ENCODE data around the gene SVOP.
"Not testable (repeated sequence)": the region's sequence is repeated elsewhere in the genome, so short reads cannot be mapped to it uniquely, and the experiment has no call there.

The SVOP gene

DNA sequence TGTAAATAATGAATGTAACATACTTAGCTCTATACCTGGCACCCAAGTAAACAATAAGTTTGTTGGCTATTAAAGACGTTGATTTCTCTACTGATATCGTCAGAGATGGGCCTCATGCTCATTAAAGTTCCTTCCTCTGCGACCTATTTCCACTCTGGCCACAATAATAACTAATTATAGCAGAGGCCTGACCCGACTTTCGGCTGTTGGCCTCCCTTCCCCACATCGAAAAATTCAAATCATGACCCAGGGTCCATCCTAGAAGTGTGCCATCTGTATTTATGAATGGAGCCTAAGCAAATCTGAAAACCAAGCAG, 31.2 kb upstream of the SVOP start:
- no peaks in the 10 kb centered on the region for H3K9me3 Mint-ChIP-seq
- peak overlapping the region; percentile 93 to 98 for H3K4me3 Mint-ChIP-seq
- H3K27ac Mint-ChIP-seq, result peak overlapping the region; percentile 96
- ATAC-seq (replicated peaks) (no peak), DNase-seq (no peak)
- H3K36me3 Mint-ChIP-seq, result no peaks in the 10 kb centered on the region
- H3K4me1 Mint-ChIP-seq, result peaks cover 9 to 14% of the 10 kb centered on the region in 2 donors
- H3K27me3 Mint-ChIP-seq, result no peaks in the 10 kb centered on the region

DNA sequence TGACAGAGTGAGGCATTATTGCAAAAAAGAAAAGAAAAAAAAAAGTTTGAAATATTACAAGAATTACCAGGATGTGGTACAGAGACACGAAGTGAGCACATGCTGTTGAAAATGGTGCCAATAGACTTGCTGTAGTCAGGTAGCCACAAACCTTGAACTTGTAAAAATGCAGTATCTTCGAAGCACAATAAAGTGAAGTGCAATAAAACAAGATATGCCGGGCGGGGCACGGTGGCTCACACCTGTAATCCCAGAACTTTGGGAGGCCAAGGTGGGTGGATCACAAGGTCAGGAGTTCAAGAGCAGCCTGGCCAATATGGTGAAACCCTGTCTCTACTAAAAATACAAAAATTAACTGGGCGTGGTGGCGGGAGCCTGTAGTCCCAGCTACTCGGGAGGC, 28.9 kb upstream of the SVOP start:
- DNase-seq; H3K9me3 Mint-ChIP-seq; H3K36me3 Mint-ChIP-seq; H3K27me3 Mint-ChIP-seq; H3K4me3 Mint-ChIP-seq; ATAC-seq (replicated peaks): not testable (repeated sequence)
- H3K4me1 Mint-ChIP-seq, result peaks cover 9 to 14% of the 10 kb centered on the region in 2 donors
- peak overlapping the region; percentile 20 for H3K27ac Mint-ChIP-seq

DNA sequence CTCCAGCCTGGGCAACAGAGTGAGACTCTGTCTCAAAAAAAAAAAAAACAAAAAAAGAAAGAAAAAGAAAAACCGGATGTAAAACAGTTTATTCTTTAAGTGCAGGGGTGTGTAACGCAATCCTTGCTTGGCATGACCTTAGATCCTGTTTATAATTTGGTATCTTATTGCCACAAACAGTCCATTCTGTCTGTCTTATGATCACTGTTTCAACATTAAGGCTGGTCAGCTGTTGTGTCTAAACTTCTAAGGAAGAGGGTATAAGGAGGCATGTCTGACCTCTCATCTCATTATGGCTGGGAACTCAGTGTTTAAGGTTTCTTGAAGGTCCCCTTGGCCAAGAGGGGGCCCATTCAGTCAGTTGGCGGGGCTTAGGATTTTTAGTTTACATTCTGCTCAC, 27.8 kb upstream of the SVOP start:
- not testable (repeated sequence) for ATAC-seq (replicated peaks); H3K27me3 Mint-ChIP-seq; H3K9me3 Mint-ChIP-seq; H3K4me1 Mint-ChIP-seq; DNase-seq; H3K4me3 Mint-ChIP-seq; H3K27ac Mint-ChIP-seq; H3K36me3 Mint-ChIP-seq

DNA sequence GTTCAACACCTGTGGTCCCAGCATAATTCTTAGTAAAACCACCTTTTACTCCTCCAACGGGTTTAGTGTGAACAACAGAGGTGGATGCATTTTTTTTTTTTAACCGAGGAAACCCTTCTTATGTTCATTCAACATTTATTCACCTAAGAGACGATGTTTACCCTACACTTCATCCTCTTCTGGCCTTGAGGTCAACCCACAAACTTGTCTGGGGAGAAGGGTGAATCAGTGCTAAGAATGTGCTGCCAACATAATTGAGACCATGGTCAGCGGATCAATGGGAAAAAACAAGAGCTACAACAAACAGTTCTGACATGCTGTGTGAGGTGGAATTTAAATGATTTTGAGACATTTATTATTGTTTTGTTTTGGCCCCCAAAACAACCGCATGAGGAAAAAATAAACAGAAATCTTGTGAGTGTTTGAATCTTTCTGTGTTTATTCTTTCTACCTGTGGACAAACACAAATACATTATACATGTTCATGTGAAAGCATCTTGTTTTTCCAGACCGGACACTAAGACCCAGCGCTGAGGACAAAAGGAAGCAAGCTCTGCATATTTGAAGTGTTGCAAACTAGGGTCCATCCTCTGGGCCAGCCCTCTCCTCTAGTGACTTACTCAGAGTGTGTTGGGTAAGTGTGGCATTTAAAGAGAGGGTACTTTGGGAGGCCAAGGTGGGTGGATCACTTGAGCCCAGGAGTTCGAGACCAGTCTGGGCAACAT, 26.4 kb upstream of the SVOP start:
- no peak overlapping the region for H3K27ac Mint-ChIP-seq
- peaks cover 0 to 2% of the 10 kb centered on the region in 2 donors for H3K4me1 Mint-ChIP-seq
- ATAC-seq (replicated peaks) (no peak), DNase-seq (no peak)
- no peaks in the 10 kb centered on the region for H3K36me3 Mint-ChIP-seq
- peaks cover 6 to 10% of the 10 kb centered on the region in 2 donors for H3K27me3 Mint-ChIP-seq
- H3K4me3 Mint-ChIP-seq, result no peak overlapping the region
- H3K9me3 Mint-ChIP-seq, result no peaks in the 10 kb centered on the region

DNA sequence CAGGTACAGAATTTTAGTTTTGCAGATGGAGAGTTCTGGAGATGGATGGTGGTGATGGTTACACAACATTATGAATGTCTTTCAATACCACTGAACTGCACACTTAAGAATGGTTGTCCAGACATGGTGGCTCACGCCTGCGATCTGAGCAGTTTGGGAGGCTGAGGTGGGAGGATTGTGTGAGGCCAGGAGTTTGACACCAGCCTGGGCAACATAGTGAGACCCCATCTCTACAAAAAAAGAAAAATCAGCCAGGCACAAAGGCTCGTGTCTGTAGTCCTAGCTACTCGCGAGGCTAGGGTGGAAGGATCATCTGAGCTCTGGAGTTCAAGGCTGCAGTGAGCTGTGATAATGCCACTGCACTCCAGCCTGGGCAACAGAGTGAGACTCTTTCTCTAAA, 23.4 kb upstream of the SVOP start:
- no peaks in the 10 kb centered on the region for H3K36me3 Mint-ChIP-seq
- no peak for ATAC-seq (replicated peaks)
- H3K9me3 Mint-ChIP-seq, result no peaks in the 10 kb centered on the region
- no peak overlapping the region for H3K4me3 Mint-ChIP-seq
- H3K27ac Mint-ChIP-seq, result no peak overlapping the region
- peaks cover 14 to 16% of the 10 kb centered on the region in 2 donors for H3K27me3 Mint-ChIP-seq
- DNase-seq, result no peak
- H3K4me1 Mint-ChIP-seq, result no peaks in the 10 kb centered on the region

DNA sequence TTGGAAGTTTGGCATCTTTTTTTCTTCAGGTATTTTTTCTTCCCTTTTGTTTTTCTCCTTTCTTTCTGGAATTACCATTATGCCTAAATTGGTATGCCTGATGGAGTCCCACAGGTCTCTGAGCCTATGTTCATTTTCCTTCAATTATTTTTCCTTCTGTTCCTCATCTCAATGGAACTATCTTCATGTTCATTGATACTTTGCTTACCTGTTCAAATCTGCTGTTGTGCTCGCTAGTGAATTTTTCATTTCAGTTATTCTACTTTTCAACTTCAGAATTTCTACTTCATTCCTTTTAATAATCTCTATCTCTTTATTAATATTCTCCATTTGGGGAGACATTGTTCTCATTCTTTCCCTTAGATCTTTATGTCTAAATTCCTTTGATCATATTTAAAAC, 16.1 kb upstream of the SVOP start:
- no peaks in the 10 kb centered on the region for H3K4me1 Mint-ChIP-seq
- no peak overlapping the region for H3K4me3 Mint-ChIP-seq
- DNase-seq, result no peak
- no peak overlapping the region for H3K27ac Mint-ChIP-seq
- peaks cover 14% of the 10 kb centered on the region in 2 donors for H3K9me3 Mint-ChIP-seq
- H3K36me3 Mint-ChIP-seq, result peaks cover 2 to 8% of the 10 kb centered on the region in 2 donors
- ATAC-seq (replicated peaks), result no peak
- peaks cover 8 to 30% of the 10 kb centered on the region in 2 donors for H3K27me3 Mint-ChIP-seq

DNA sequence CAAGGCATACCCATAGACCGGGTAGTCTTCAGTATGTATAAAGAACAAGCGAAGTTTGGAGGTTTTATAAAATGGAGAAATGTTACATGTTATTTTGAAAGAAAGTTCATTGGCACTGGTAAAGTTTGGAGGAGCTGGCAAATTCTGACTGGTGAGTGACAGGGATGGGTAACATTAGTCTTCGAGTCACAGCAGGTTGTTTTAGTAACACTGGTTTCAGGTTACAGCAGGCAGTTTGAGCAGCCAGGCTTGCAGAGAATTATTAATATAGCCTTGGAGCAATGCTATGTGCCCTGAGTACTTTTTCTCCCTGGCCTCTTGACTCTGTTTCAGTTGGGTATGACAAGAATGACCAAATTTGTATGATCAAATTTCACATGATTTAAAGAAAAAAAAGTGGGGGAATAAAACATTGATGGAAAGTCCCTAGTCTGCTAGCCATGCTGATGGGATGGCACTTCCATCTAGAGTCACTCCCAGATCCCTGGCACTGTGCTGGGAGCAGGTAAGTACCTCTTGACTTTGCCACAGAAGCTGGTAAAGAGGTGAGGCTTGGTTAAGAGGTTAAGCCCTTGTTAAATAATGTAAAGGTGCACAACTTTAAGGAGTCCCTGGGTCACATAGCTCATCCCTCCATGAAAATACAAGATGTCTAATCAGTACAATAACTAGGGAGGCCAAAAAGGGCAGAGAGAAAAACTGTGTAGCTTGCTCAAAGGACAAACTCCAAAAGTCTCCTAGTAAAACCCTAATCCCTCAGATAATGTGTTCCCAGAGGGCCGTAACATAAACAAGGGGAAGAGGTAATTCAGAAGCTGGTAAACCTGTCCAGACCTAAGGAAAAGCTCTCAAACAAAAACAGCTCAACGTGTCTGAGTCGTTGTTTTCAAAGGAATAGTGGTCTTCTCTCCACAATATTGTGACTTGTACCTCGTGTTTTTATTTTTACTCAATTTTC, 12.7 kb upstream of the SVOP start:
- H3K27ac Mint-ChIP-seq, result no peak overlapping the region
- peaks cover 12 to 14% of the 10 kb centered on the region in 2 donors for H3K9me3 Mint-ChIP-seq
- DNase-seq (no peak), ATAC-seq (replicated peaks) (no peak)
- no peak overlapping the region for H3K4me3 Mint-ChIP-seq
- H3K27me3 Mint-ChIP-seq, result peaks cover 28 to 52% of the 10 kb centered on the region in 2 donors
- no peaks in the 10 kb centered on the region for H3K4me1 Mint-ChIP-seq
- peaks cover 2 to 8% of the 10 kb centered on the region in 2 donors for H3K36me3 Mint-ChIP-seq

DNA sequence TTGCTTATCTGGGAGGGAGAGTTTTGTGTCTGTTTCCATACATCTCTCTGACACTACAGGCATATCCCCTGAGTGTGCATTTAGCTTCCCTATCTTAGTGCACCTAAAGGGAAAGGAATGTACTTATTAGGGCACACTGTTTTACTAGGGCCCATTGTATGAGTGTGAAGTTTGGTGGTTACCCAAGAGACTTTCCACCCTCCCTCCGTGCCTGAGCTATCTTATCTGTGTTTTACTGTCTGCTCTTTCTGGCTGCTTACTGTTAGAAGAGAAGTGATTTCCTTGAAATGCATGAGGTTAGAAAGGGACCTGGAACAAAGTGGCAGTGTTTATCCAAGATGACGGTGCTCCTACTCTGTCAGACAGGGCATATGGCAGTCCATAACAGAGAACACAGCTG, 8.5 kb upstream of the SVOP start:
- H3K4me1 Mint-ChIP-seq, result no peaks in the 10 kb centered on the region
- DNase-seq (no peak), ATAC-seq (replicated peaks) (no peak)
- H3K36me3 Mint-ChIP-seq, result no peaks in the 10 kb centered on the region
- H3K27me3 Mint-ChIP-seq, result peaks cover 32 to 54% of the 10 kb centered on the region in 2 donors
- H3K27ac Mint-ChIP-seq, result no peak overlapping the region
- H3K4me3 Mint-ChIP-seq, result no peak overlapping the region
- peaks cover 0 to 2% of the 10 kb centered on the region in 2 donors for H3K9me3 Mint-ChIP-seq

DNA sequence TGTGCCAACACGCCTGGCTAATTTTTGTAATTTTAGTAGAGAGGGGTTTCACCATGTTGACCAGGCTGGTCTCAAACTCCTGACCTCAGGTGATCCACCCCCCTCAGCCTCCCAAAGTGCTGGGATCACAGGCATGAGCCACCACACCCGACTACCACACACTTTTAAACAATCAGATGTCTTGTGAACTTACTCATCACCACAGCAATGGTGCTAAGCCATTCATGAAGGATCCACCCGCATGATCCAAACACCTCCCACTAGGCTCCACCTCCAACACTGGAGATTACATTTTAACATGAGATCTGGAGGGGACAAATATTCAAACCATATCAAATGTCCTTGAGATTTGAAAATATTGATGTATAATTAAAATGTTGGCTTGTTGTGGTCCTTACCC, 7.8 kb upstream of the SVOP start:
- not testable (repeated sequence) for H3K9me3 Mint-ChIP-seq; DNase-seq; H3K4me3 Mint-ChIP-seq; H3K4me1 Mint-ChIP-seq; H3K27ac Mint-ChIP-seq; H3K36me3 Mint-ChIP-seq; ATAC-seq (replicated peaks)
- peaks cover 32 to 46% of the 10 kb centered on the region in 2 donors for H3K27me3 Mint-ChIP-seq

DNA sequence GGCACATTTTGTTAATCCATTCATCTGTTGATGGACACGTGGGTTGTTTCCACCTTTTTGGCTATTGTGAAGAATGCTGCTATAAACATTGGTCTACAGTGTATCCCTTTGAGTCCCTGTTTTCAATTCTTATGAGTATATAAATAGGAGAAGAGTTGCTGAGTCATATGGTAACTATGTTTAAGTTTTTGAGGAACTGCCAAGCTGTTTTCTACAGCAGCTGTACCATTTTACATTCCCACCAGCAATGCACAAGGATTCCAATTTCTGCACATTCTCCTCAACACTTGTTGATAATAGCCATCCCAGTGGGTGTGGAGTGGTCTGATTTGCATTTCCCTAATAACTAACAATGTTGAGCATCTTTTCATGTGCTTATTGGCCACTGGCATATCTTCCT, 6.9 kb upstream of the SVOP start:
- peaks cover 32 to 38% of the 10 kb centered on the region in 2 donors for H3K27me3 Mint-ChIP-seq
- H3K4me1 Mint-ChIP-seq, result no peaks in the 10 kb centered on the region
- no peak overlapping the region for H3K4me3 Mint-ChIP-seq
- peaks cover 0 to 2% of the 10 kb centered on the region in 2 donors for H3K9me3 Mint-ChIP-seq
- ATAC-seq (replicated peaks) (no peak), DNase-seq (no peak)
- no peak overlapping the region for H3K27ac Mint-ChIP-seq
- H3K36me3 Mint-ChIP-seq, result no peaks in the 10 kb centered on the region

DNA sequence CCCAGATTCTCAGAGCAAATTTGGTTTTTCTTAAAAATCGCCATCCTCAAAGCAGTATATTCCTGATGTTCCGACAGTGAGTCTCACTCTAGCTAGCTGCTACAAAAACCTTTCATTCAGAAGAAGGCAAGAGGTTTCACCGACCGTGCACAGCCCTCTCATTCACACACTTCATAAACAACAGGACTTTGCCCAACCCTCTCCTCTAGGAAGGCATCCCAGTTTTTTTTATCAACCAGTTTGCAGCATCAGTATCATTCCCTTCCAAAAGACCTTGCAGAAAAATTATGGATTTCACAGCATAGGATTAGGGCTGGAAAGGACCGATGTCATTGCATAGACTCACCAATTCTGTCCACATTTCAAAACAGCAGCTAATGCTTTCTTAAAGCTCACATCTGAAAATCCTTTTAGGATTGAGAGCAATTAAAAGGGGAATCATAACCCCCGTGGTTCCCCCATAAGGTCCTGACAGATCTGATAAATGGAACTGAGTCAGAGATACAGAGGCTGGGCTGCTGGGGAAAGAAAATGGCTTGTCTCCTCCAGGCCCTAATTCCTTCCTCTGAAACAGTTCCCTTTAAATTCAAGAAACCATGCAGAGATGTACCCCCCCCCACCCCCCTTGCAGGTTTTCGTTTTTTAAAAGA, 597 bp downstream of the SVOP start:
- no peak for ATAC-seq (replicated peaks)
- no peak overlapping the region for H3K4me3 Mint-ChIP-seq
- H3K27ac Mint-ChIP-seq, result no peak overlapping the region
- H3K9me3 Mint-ChIP-seq, result no peaks in the 10 kb centered on the region
- H3K27me3 Mint-ChIP-seq, result peaks cover 35 to 45% of the 10 kb centered on the region in 2 donors
- H3K36me3 Mint-ChIP-seq, result no peaks in the 10 kb centered on the region
- peaks cover 3 to 7% of the 10 kb centered on the region in 2 donors for H3K4me1 Mint-ChIP-seq
- DNase-seq, result no peak

DNA sequence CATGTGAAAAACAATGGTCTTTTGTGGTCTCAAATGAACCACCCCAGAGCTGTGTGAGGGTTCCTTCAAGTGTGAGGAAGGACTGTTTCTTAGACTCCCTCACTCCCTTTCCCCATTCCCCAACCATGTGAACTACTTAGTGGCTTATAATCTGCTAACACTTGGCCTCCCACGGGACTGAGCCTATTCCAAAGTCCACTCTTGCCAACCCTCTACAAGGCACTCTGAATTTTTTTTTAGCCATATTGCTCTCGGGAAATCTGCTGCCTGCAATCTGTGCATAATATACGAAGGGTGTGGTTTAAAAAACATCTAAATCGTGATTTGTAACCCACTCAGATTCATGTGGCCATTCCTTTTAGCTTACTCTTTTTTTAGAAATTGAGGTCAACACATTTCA, 2.6 kb downstream of the SVOP start:
- H3K27ac Mint-ChIP-seq, result no peak overlapping the region
- H3K9me3 Mint-ChIP-seq, result no peaks in the 10 kb centered on the region
- no peaks in the 10 kb centered on the region for H3K36me3 Mint-ChIP-seq
- no peak for ATAC-seq (replicated peaks)
- H3K27me3 Mint-ChIP-seq, result peaks cover 42 to 55% of the 10 kb centered on the region in 2 donors
- DNase-seq, result no peak
- no peak overlapping the region for H3K4me3 Mint-ChIP-seq
- peaks cover 3 to 7% of the 10 kb centered on the region in 2 donors for H3K4me1 Mint-ChIP-seq

DNA sequence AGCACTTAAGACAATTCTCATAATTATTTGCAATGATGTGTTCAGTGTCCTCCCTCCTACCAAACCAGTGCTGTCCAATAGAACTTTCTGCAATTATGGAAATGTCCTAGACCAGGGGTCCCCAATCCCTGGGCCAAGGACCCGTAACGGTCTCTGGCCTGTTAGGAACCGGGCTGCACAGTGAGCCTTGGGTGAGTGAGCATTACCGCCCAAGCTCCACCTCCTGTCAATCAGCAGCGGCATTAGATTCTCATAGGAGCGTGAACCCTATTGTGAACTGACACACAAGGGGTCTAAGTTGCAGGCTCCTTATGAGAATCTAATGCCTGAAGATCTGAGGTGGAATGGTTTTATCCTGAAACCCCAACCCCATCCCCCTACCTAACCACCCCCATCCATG, 3.9 kb downstream of the SVOP start:
- Mint-ChIP-seq H3K9me3 (no peaks in the 10 kb centered on the region), H3K36me3 (no peaks in the 10 kb centered on the region), H3K27ac (no peak overlapping the region), H3K27me3 (peaks cover 37 to 52% of the 10 kb centered on the region in 2 donors), H3K4me3 (no peak overlapping the region), H3K4me1 (peaks cover 3 to 7% of the 10 kb centered on the region in 2 donors)
- ATAC-seq (replicated peaks) (no peak), DNase-seq (no peak)

DNA sequence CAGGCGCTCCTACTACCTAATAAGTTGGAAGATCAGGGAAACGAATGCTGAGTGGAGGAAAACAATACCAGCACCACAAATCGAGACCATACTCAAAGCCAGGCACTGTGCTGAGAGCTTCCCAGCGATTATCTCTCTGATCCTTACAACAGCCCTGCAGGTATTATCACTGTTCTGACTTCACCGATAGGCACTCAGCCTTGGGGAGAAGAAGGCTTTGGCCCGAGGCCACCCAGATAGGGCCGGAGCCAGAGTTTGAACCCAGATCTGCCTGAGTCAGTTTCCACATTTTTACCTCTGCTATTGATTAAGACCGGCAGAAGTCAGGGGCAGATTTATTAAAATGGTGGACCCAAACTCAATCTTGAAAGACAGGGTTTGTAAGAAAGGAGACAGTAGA, 4.9 kb downstream of the SVOP start:
- Mint-ChIP-seq H3K27ac (no peak overlapping the region), H3K4me3 (no peak overlapping the region), H3K4me1 (peaks cover 3 to 4% of the 10 kb centered on the region in 2 donors), H3K27me3 (peaks cover 37 to 53% of the 10 kb centered on the region in 2 donors), H3K9me3 (no peaks in the 10 kb centered on the region), H3K36me3 (no peaks in the 10 kb centered on the region)
- no peak for DNase-seq
- no peak for ATAC-seq (replicated peaks)
